Gastroesophageal sphincter (tissue), 4 donors: ENCODE results near the gene CDC42BPA. TPM values are rescaled to one million over a fixed set of nuclear protein-coding genes. Genes with fewer than 3 reads are reported as not detected.

Source experiments
- ATAC-seq: fragments of 150-250 bp; one replicate; pipeline ENCODE4 v1.9.1; 2016; ENCODE audit warnings: mild to moderate bottlenecking, moderate library complexity
- H3K27ac ChIP-seq, 4 donors: fragments of 200-600 bp; sonication (generic) in 3 of 4; 1 replicate in 3 of 4; 2 replicates in 1 of 4; pipeline ENCODE4 v1.5.1; 2016 to 2019
- H3K27me3 ChIP-seq: fragments of 200-600 bp; sonication (generic); one replicate; pipeline ENCODE4 v1.5.1; 2019
- H3K36me3 ChIP-seq, 2 donors: fragments of 200-600 bp; sonication (generic); one replicate each; pipeline ENCODE4 v1.5.1; 2019; ENCODE audit warnings: control low read depth in 1 of 2
- H3K4me1 ChIP-seq, 3 donors: fragments of 200-600 bp; sonication (generic); 1 replicate in 2 of 3; 2 replicates in 1 of 3; pipeline ENCODE4 v1.5.1; 2016 to 2019; ENCODE audit warnings: control low read depth in 2 of 3
- H3K4me3 ChIP-seq, 2 donors: fragments of 200-600 bp; sonication (generic); one replicate each; pipeline ENCODE4 v1.5.1; 2019; ENCODE audit warnings: mild to moderate bottlenecking in 1 of 2, moderate library complexity in 1 of 2
- H3K9me3 ChIP-seq, 3 donors: fragments of 200-600 bp; sonication (generic); one replicate each; pipeline ENCODE4 v1.5.1; 2017 to 2019; ENCODE audit warnings: control low read depth in 2 of 3
- EP300 ChIP-seq: sonication (generic); formaldehyde crosslinking; IDR thresholded peaks from one replicate; pipeline ENCODE4 v1.6.1; 2017; ENCODE audit warnings: antibody characterized with exemption, mild to moderate bottlenecking
- POLR2A ChIP-seq, 2 donors: fragments of 450-650 bp; IDR thresholded peaks; one replicate each; pipeline ENCODE4 v1.6.1; 2017; ENCODE audit warnings: antibody characterized with exemption in 2 of 2, mild to moderate bottlenecking in 2 of 2, moderate library complexity in 1 of 2
- POLR2AphosphoS5 ChIP-seq: sonication (generic); formaldehyde crosslinking; IDR thresholded peaks from one replicate; pipeline ENCODE4 v1.6.1; 2017; ENCODE audit warnings: antibody characterized with exemption
- WGBS, 2 donors: methylation state at CpG; one replicate each; pipeline ENCODE4 v1.1.5; 2018; ENCODE audit warnings: low coverage in 1 of 2; 5-methylcytosine and 5-hydroxymethylcytosine counted together
- total RNA-seq, 4 donors: library from RNA; depleted of rRNA; stranded (reverse); fragments of >200 nt; gene quantifications; one replicate each; pipeline ENCODE4 v1.1.0, GENCODE V29; 2016
- TF ChIP-seq, protein P1 (sequence below), 4 experiments: fragments of 200-600 bp in 2 of 4; fragments of 450-650 bp in 2 of 4; sonication (generic) in 1 of 4; IDR thresholded peaks; one replicate each; pipeline ENCODE4 v1.5.1; 2017 to 2019; ENCODE audit warnings: antibody characterized with exemption in 4 of 4, mild to moderate bottlenecking in 2 of 4, moderate library complexity in 2 of 4

Gene CDC42BPA
- total RNA-seq, 4 donors from 2014 or later, result 60.7 to 92.1 (median 74.1) TPM

DNA sequence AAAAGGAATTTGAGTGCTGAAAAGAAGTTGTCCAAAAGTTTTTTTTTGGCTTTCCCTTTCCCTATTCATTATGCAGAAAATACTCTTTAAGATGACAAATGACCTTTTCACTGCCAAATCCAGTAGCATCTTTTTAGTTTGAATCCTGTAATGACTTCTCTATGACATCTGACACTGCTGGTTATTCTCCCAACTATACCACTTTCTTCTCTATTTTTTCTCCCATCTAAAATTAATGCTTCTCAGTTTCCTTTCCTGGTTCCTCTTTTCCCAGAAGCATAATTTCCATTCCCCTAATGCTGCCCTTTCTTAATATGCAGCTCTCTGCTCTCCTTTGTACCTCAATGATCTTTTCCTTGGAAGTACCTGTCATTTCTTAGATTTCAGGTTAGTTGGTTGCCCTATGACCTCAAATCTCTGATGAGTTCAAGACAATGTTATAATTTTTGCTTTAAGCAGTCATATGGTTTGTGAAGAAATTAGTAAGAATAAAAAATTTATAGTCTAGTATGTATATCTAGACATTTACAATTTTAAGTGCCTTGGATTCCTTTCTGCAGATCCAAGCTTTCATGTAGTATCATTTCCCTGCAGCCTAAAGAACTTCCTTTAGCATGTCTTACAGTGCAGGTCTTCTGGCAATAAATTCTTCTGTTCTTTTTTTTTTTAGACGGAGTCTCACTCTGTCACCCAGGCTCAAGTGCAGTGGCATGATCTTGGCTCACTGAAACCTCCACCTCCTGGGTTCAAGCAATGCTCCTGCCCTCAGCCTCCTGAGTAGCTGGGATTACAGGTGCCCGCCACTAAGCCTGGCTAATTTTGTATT is 150.8 kb downstream of the CDC42BPA start:
- H3K4me3 ChIP-seq, result no peak overlapping the region
- H3K9me3 ChIP-seq, result no peaks in the 10 kb centered on the region
- no peaks in the 10 kb centered on the region for H3K36me3 ChIP-seq
- ATAC-seq, result no peak
- no peaks in the 10 kb centered on the region for H3K27me3 ChIP-seq
- H3K27ac ChIP-seq, result no peak overlapping the region
- TF ChIP-seq, protein P1, sequence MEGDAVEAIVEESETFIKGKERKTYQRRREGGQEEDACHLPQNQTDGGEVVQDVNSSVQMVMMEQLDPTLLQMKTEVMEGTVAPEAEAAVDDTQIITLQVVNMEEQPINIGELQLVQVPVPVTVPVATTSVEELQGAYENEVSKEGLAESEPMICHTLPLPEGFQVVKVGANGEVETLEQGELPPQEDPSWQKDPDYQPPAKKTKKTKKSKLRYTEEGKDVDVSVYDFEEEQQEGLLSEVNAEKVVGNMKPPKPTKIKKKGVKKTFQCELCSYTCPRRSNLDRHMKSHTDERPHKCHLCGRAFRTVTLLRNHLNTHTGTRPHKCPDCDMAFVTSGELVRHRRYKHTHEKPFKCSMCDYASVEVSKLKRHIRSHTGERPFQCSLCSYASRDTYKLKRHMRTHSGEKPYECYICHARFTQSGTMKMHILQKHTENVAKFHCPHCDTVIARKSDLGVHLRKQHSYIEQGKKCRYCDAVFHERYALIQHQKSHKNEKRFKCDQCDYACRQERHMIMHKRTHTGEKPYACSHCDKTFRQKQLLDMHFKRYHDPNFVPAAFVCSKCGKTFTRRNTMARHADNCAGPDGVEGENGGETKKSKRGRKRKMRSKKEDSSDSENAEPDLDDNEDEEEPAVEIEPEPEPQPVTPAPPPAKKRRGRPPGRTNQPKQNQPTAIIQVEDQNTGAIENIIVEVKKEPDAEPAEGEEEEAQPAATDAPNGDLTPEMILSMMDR (IDR thresholded peaks at IDR 0.05), result no peak
- TF ChIP-seq EP300 (no peak), POLR2A (IDR thresholded peaks at IDR 0.05) (no peak), POLR2AphosphoS5 (no peak)
- H3K4me1 ChIP-seq, result peaks cover 0 to 6% (median 0%) of the 10 kb centered on the region in 3 donors
- WGBS, 2 donors, result 50 to 68% methylated on average over 1 to 2 of the region's 2 CpGs

DNA sequence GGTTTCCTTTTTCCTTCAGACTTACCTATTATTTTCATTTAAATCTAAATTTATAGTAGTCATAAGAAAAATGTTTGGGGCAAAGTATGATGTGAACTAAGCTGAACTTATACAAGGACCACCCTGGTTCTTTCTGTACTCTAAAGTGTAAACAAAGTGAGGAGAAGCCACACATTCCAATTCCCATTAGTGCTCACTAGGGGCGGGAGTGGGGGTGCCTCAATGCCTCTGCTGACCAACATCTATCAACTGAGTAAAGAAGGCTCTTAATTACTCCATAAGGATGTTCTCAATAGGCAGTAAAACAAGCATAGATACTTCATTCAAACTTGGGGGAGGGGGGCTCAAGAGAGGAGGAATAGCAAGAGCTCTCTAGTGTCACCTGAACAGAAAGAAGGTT is 151.7 kb downstream of the CDC42BPA start:
- H3K9me3 ChIP-seq, result no peaks in the 10 kb centered on the region
- peaks cover 0 to 6% (median 0%) of the 10 kb centered on the region in 3 donors for H3K4me1 ChIP-seq
- 83% methylated on average over 1 of the region's 1 CpG; no CpG with 5 or more reads in 1 of the 2 donors for WGBS, 2 donors
- no peaks in the 10 kb centered on the region for H3K36me3 ChIP-seq
- H3K27me3 ChIP-seq, result no peaks in the 10 kb centered on the region
- TF ChIP-seq, protein P1 (IDR thresholded peaks at IDR 0.05), result no peak
- TF ChIP-seq POLR2AphosphoS5, result no peak
- TF ChIP-seq EP300, result no peak
- TF ChIP-seq POLR2A (IDR thresholded peaks at IDR 0.05), result no peak
- no peak overlapping the region for H3K27ac ChIP-seq
- H3K4me3 ChIP-seq, result no peak overlapping the region
- ATAC-seq, result no peak

DNA sequence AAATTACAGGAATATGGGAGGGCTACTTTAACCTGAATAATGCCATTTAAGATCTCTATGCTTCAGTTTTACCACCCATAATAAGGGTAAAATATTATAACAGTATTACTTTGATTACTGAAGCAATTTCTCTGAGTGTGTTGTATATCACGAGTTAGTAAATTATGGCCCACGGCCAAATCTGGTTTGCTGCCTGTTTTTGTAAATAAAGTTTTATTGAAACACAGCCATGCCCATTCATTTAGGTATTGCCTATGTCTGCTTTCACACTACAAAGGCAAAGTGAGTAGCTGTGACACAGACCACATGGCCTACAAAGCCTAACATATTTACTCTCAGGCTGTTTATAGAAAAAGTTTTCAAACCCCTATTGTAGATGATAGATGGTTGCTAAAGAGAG is 156.8 kb downstream of the CDC42BPA start:
- 0 to 38% methylated on average over 1 to 2 of the region's 2 CpGs for WGBS, 2 donors
- no peak for TF ChIP-seq POLR2A (IDR thresholded peaks at IDR 0.05)
- no peak for TF ChIP-seq EP300
- TF ChIP-seq, protein P1 (IDR thresholded peaks at IDR 0.05), result no peak
- TF ChIP-seq POLR2AphosphoS5, result no peak
- Histone ChIP-seq H3K27ac (no peak overlapping the region), H3K9me3 (no peaks in the 10 kb centered on the region), H3K4me1 (peaks cover 0 to under 1% (median 0%) of the 10 kb centered on the region in 3 donors), H3K4me3 (no peak overlapping the region), H3K27me3 (no peaks in the 10 kb centered on the region), H3K36me3 (peaks cover 0 to 25% of the 10 kb centered on the region in 2 donors)
- no peak for ATAC-seq

DNA sequence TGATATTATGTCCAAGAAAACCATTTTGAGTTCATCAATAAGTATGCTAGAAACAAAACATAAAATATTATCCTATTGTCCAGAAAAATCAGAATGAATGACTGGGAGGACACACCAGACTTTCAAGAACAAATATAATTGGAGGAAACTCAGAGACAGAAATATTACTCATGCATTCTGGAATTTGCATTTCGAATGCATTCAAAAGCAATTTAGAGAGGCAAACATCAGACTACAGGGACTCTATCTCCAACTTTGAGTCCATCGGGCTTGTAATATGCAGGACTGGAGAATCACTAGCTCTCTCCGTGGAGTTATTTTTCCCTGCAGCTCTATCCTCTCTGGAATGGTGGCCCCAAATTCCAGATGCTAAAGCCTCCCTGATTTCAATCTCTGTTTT is 161.8 kb downstream of the CDC42BPA start:
- H3K27me3 ChIP-seq, result no peaks in the 10 kb centered on the region
- WGBS, 2 donors, result 79 to 88% methylated on average over 3 of the region's 3 CpGs
- H3K27ac ChIP-seq, result no peak overlapping the region
- H3K36me3 ChIP-seq, result peaks cover 0 to 25% of the 10 kb centered on the region in 2 donors
- no peaks in the 10 kb centered on the region for H3K4me1 ChIP-seq
- ATAC-seq, result no peak
- no peaks in the 10 kb centered on the region for H3K9me3 ChIP-seq
- TF ChIP-seq EP300 (no peak), POLR2A (IDR thresholded peaks at IDR 0.05) (no peak), POLR2AphosphoS5 (no peak)
- TF ChIP-seq, protein P1 (IDR thresholded peaks at IDR 0.05), result no peak
- no peak overlapping the region for H3K4me3 ChIP-seq

DNA sequence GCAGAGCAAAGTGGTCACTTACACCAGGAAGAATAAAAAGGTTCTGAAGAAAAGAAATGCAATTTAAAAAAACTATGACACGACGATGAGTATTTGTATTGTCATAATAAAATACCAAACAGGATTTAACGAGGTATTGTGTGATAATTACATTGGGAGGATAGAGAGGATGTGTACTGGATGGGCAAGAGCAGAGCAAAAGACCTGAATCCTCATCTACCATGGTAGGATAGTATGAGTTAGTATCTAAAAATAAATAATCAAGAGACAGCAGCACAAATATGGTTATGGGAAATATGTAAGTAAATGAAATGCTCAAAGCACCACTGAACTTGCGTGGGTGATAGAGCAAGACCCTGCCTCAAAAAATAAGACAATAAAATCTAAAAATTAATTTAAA is 162.6 kb downstream of the CDC42BPA start:
- TF ChIP-seq, protein P1 (IDR thresholded peaks at IDR 0.05), result no peak
- TF ChIP-seq POLR2A (IDR thresholded peaks at IDR 0.05) (no peak), EP300 (no peak), POLR2AphosphoS5 (no peak)
- Histone ChIP-seq H3K27ac (no peak overlapping the region), H3K36me3 (peaks cover 0 to 25% of the 10 kb centered on the region in 2 donors), H3K9me3 (no peaks in the 10 kb centered on the region), H3K27me3 (no peaks in the 10 kb centered on the region), H3K4me3 (no peak overlapping the region), H3K4me1 (no peaks in the 10 kb centered on the region)
- no peak for ATAC-seq
- WGBS, 2 donors, result 97 to 100% methylated on average over 4 of the region's 4 CpGs
